Psoas muscle (tissue), 8 donors: ENCODE data around the gene FAM219A. TPM values are rescaled to one million over a fixed set of nuclear protein-coding genes. Genes with fewer than 3 reads are reported as not detected.

ENCODE experiments used
- ATAC-seq, 4 donors: fragments of 200-7000 bp; cut with Tn5 transposase; one replicate each; pipeline ENCODE4 v1.9.1; 2020; ENCODE audit warnings: moderate library complexity in 3 of 4, mild to moderate bottlenecking in 2 of 4
- DNase-seq, 2 donors: peaks; one replicate each; pipeline ENCODE4 v3.0.0-alpha.2; 2020
- H3K27ac ChIP-seq: fragments of 200-600 bp; one replicate; pipeline ENCODE4 v1.8.0; 2022
- H3K27me3 ChIP-seq, 3 donors: fragments of 200-600 bp in 1 of 3; one replicate each; pipeline versions ENCODE4 v1.6.1 to v1.8.0; 2013 to 2022; ENCODE audit warnings: low read length in 2 of 3, mild to moderate bottlenecking in 2 of 3, moderate library complexity in 1 of 3; ENCODE audit not compliant: insufficient read depth in 3 of 3
- H3K36me3 ChIP-seq, 2 donors: fragments of 200-600 bp in 1 of 2; one replicate each; pipeline versions ENCODE4 v1.6.1 to v1.8.0; 2013 to 2022; ENCODE audit warnings: low read depth in 1 of 2, mild to moderate bottlenecking in 1 of 2, moderate library complexity in 1 of 2; ENCODE audit not compliant: insufficient read depth in 1 of 2
- H3K4me1 ChIP-seq: fragments of 200-600 bp; one replicate; pipeline ENCODE4 v1.8.0; 2022
- H3K4me3 ChIP-seq: fragments of 200-600 bp; one replicate; pipeline ENCODE4 v1.8.0; 2022; ENCODE audit warnings: mild to moderate bottlenecking
- H3K9me3 ChIP-seq: fragments of 200-600 bp; one replicate; pipeline ENCODE4 v1.8.0; 2022
- WGBS, 3 donors: extraction: QIAGEN DNeasy Blood & Tissue Kit; methylation state at CpG; one replicate each; pipeline versions ENCODE4 v1.1.6 to v1.1.7; 2013; 5-methylcytosine and 5-hydroxymethylcytosine counted together
- intact Hi-C, 2 donors: fragments of 100-400 bp; cut with DNase I; formaldehyde crosslinking; loops; one replicate each; pipeline versions ENCODE4 v1.11.0 to v1.14.2; 2022
- polyA plus RNA-seq, 3 donors: library from polyadenylated mRNA; stranded (reverse); fragments of 200-250 nt; gene quantifications; one replicate each; pipeline ENCODE4 v1.2.3, GENCODE V29; 2013
- total RNA-seq, 4 donors: library from RNA; stranded (reverse); fragmentation: NEBNext Ultra II Directional in 2 of 4; extraction: Animal tissue kit (Norgen Biotek cat#: 25700) in 2 of 4; gene quantifications; one replicate each; pipeline versions ENCODE4 v1.2.1 to v1.2.4, GENCODE V29; 2021 to 2023
- TF ChIP-seq, protein P1 (sequence below): fragments of 200-600 bp; IDR thresholded peaks from one replicate; pipeline ENCODE4 v1.8.0; 2022; ENCODE audit warnings: antibody characterized with exemption
- donor health status: healthy with polysubstance abuse.
- donor health status: DM: no; HTN: no; CAD: no; lungs with moderate emphysema.
- donor health status: Bipolar disorder and iron deficiency.
- donor health status: healthy.
- donor health status: DM: yes; HTN: yes; CAD: no.
- donor health status: DM: no; HTN: no; CAD: no.
- donor health status: DM: no; HTN: no; CAD: no.
- donor health status: DM: yes; HTN: yes; CAD: no.

Gene FAM219A
- total and polyA plus RNA-seq, 7 donors = 25.4 to 99.4 (median 36.5) TPM

DNA sequence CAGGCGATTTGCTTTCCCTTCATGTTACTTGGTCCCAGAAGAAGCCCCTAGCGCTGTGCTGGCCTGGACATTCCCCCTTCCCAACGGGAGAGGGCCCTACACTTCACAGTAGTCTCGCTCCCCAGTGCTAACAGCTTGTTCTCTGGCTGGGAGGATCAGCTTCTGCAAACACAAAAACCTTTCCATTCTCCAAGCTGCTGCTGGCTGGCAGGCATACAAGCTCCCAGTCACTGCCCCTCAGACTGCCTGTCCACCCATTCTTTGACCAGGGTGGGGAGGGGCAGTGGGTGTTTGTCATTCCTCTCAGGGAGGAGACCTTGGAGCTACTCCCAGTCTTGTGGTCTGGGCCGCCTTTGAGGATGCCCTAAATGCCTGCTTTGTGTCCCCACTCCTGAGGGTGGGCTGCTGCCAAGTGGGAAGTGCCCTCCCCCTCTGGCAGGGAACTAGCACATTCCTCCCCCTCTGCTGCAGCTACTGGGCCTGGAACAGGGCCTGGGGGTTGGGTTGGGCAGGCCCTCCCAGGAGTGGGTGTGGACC, 43.6 kb upstream of the FAM219A start:
- Histone ChIP-seq H3K9me3 (no peaks in the 10 kb centered on the region), H3K36me3 (no peaks in the 10 kb centered on the region), H3K27me3 (no peaks in the 10 kb centered on the region), H3K4me3 (no peak overlapping the region), H3K4me1 (no peaks in the 10 kb centered on the region), H3K27ac (no peak overlapping the region)
- ATAC-seq = peak in 2 of 4 donors; percentile 47 to 55
- peak in 1 of 2 donors; percentile 27 for DNase-seq
- intact Hi-C loops = loop anchor here (2.0 kb wide), 3 partner anchors 65 to 169 kb away; no protein-coding TSS in a partner anchor
- 20 to 40% (median 34%) methylated on average over 5 of the region's 5 CpGs for WGBS, 3 donors
- TF ChIP-seq, protein P1, sequence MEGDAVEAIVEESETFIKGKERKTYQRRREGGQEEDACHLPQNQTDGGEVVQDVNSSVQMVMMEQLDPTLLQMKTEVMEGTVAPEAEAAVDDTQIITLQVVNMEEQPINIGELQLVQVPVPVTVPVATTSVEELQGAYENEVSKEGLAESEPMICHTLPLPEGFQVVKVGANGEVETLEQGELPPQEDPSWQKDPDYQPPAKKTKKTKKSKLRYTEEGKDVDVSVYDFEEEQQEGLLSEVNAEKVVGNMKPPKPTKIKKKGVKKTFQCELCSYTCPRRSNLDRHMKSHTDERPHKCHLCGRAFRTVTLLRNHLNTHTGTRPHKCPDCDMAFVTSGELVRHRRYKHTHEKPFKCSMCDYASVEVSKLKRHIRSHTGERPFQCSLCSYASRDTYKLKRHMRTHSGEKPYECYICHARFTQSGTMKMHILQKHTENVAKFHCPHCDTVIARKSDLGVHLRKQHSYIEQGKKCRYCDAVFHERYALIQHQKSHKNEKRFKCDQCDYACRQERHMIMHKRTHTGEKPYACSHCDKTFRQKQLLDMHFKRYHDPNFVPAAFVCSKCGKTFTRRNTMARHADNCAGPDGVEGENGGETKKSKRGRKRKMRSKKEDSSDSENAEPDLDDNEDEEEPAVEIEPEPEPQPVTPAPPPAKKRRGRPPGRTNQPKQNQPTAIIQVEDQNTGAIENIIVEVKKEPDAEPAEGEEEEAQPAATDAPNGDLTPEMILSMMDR = no peak

GRCh38 chr9:34501372-34501771, 43.0 kb upstream of the FAM219A start:
- Histone ChIP-seq H3K4me3 (no peak overlapping the region), H3K4me1 (no peaks in the 10 kb centered on the region), H3K9me3 (no peaks in the 10 kb centered on the region), H3K36me3 (no peaks in the 10 kb centered on the region), H3K27ac (no peak overlapping the region), H3K27me3 (no peaks in the 10 kb centered on the region)
- TF ChIP-seq, protein P1 = no peak
- peak in 1 of 4 donors; percentile 20 for ATAC-seq
- intact Hi-C loops = loop anchor here (2.0 kb wide), 3 partner anchors 65 to 169 kb away; no protein-coding TSS in a partner anchor
- no peak for DNase-seq
- 60 to 66% (median 61%) methylated on average over 2 of the region's 2 CpGs for WGBS, 3 donors

GRCh38 chr9:34500623-34501267, 42.4 kb upstream of the FAM219A start:
- intact Hi-C loops = loop anchor here (1.0 to 2.0 kb wide), 5 partner anchors 63 to 168 kb away; no protein-coding TSS in a partner anchor
- no peaks in the 10 kb centered on the region for H3K27me3 ChIP-seq
- WGBS, 3 donors = 1 to 4% (median 1%) methylated on average over 6 of the region's 6 CpGs
- H3K9me3 ChIP-seq = no peaks in the 10 kb centered on the region
- no peak overlapping the region for H3K4me3 ChIP-seq
- H3K27ac ChIP-seq = no peak overlapping the region
- H3K4me1 ChIP-seq = no peaks in the 10 kb centered on the region
- TF ChIP-seq, protein P1 = peak; percentile 99
- H3K36me3 ChIP-seq = no peaks in the 10 kb centered on the region
- DNase-seq = peak; percentile 33 to 72
- peak; percentile 78 to 91 (median 83) for ATAC-seq

- ATAC-seq (no peak), DNase-seq (no peak)
- Histone ChIP-seq H3K36me3 (no peaks in the 10 kb centered on the region), H3K27ac (no peak overlapping the region), H3K4me1 (no peaks in the 10 kb centered on the region), H3K27me3 (no peaks in the 10 kb centered on the region), H3K4me3 (no peak overlapping the region), H3K9me3 (no peaks in the 10 kb centered on the region)
- TF ChIP-seq, protein P1 = no peak
- intact Hi-C loops = loop anchor here in 1 of 2 donors (5.0 kb wide), 1 partner anchor 77 kb away; no protein-coding TSS in a partner anchor
- WGBS, 3 donors = 82 to 91% (median 83%) methylated on average over 2 of the region's 2 CpGs
These were observed 40.7 kb upstream of the FAM219A start for GRCh38 chr9:34499076-34499475.
